ENCODE measurements around the gene CDON.

GRCh38 chr11:125925247-125925740 is 137.4 kb downstream of the CDON start:
- TF ChIP-seq EZH2 (IDR thresholded peaks at IDR 0.05; ENCODE audit: borderline replicate concordance, low read length) (no peak), CTCF (IDR thresholded peaks at IDR 0.05; ENCODE audit: low read length) (no peak)
